Chondrocyte (in vitro differentiated cells): ENCODE data around the gene CXCR2. TPM values are rescaled to one million over a fixed set of nuclear protein-coding genes. Genes with fewer than 3 reads are reported as not detected.

Experiments used
- DNase-seq: peaks from one replicate; pipeline ENCODE4 v3.0.0; 2021; ENCODE audit warnings: mixed read lengths, low spot score
- H3K27ac Mint-ChIP-seq: one replicate; pipeline ENCODE4 v1.8.0; 2021; ENCODE audit warnings: mild to moderate bottlenecking, moderate library complexity, mixed read lengths; ENCODE audit not compliant: unreplicated experiment
- H3K27me3 Mint-ChIP-seq: 2 replicates; pipeline ENCODE4 v1.8.0; 2021; ENCODE audit warnings: low read depth, mixed read lengths
- H3K36me3 Mint-ChIP-seq: 2 replicates; pipeline ENCODE4 v1.8.0; 2021; ENCODE audit warnings: low read depth, mixed read lengths
- H3K4me1 Mint-ChIP-seq: 2 replicates; pipeline ENCODE4 v1.8.0; 2021; ENCODE audit warnings: low read depth, mild to moderate bottlenecking, mixed read lengths
- H3K4me3 Mint-ChIP-seq: one replicate; pipeline ENCODE4 v1.8.0; 2021; ENCODE audit warnings: mild to moderate bottlenecking, moderate library complexity, mixed read lengths; ENCODE audit not compliant: unreplicated experiment
- H3K9me3 Mint-ChIP-seq: 2 replicates; pipeline ENCODE4 v1.8.0; 2021; ENCODE audit warnings: low read depth, mixed read lengths
- CTCF ChIP-seq: fragments of 200-600 bp; sonication (generic); IDR thresholded peaks from 2 replicates; pipeline ENCODE4 v1.5.0; 2021; ENCODE audit warnings: antibody characterized with exemption, mild to moderate bottlenecking, moderate library complexity
- long read RNA-seq: library from polyadenylated mRNA; stranded (forward); transcript quantifications from one replicate; pipeline ENCODE4 v2.0.0, GENCODE V29; 2021
- total RNA-seq: library from RNA; stranded (reverse); gene quantifications from 3 replicates; pipeline ENCODE4 v1.2.1, GENCODE V29; 2021

CXCR2 gene
- not detected in 3 replicates for total RNA-seq
- long read RNA-seq = 0 reads

DNA sequence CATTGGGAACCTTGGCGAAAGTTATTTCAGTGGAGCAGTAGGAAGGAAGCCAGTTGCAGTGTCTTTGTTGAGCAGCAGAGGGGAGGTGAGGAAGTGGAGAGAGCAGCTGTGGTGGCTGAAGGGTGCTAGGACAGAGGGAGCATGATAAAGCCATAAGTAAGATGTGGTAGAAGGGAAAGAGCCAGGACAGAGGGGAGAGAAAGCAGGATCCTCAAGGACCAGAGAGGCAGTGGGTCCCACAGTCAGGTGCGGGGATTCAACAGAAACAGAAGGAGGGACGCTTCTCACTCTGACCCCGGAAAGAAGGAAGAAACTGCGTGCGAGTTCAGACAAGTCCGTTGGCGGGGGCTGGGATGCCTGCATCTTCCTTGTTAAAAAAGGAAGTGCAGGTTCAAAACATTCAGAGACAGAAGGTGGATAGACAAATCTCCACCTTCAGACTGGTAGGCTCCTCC lies at the start of gene CXCR2:
Gene CXCR2, plus strand, starts transcription at position 403 of the 455 bp plus-strand sequence. CDS start 8,774 bp downstream, outside the sequence.
- Mint-ChIP-seq H3K36me3 (peaks cover 10% of the 10 kb centered on the region), H3K4me1 (no peaks in the 10 kb centered on the region), H3K27me3 (peaks cover 35% of the 10 kb centered on the region), H3K27ac (no peak within 1 kb of the TSS), H3K4me3 (no peak within 1 kb of the TSS), H3K9me3 (peaks cover 20% of the 10 kb centered on the region)
- DNase-seq = no peak
- no peak for TF ChIP-seq CTCF

GRCh38 chr2:218077464-218078216 lies 48.2 kb upstream of the CXCR2 start:
- no peaks in the 10 kb centered on the region for H3K9me3 Mint-ChIP-seq
- no peak overlapping the region for H3K4me3 Mint-ChIP-seq
- no peaks in the 10 kb centered on the region for H3K27me3 Mint-ChIP-seq
- TF ChIP-seq CTCF = no peak
- no peaks in the 10 kb centered on the region for H3K36me3 Mint-ChIP-seq
- peaks cover 25% of the 10 kb centered on the region for H3K4me1 Mint-ChIP-seq
- no peak for DNase-seq
- H3K27ac Mint-ChIP-seq = no peak overlapping the region

GRCh38 chr2:218079943-218080913 lies 45.6 kb upstream of the CXCR2 start:
- Mint-ChIP-seq H3K36me3 (no peaks in the 10 kb centered on the region), H3K9me3 (no peaks in the 10 kb centered on the region), H3K27ac (peak overlapping the region; percentile 34), H3K4me3 (no peak overlapping the region), H3K27me3 (no peaks in the 10 kb centered on the region), H3K4me1 (peaks cover 27% of the 10 kb centered on the region)
- TF ChIP-seq CTCF = no peak
- no peak for DNase-seq

DNA sequence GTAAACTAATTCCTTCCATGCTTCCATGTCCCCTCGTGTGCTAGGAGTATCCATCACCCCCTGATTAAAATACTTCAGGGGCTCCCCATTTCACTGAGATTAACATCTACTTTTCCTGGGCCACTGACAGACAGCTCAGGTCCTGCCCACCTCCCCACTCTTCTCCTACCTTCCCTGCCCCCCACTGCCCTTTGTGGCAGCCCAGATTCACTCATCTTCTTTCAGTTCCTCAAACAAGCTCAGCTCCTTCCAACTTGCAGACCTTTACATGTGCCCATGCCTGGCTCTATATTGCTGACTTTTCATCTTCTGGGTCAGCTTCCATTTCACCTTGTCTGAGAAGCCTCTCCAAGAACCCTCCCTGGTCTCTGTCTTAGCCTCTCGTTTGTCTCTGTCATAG lies 44.8 kb upstream of the CXCR2 start:
- DNase-seq = no peak
- Mint-ChIP-seq H3K4me3 (no peak overlapping the region), H3K9me3 (peaks cover 5% of the 10 kb centered on the region), H3K27ac (peak overlapping the region; percentile 94), H3K4me1 (peaks cover 27% of the 10 kb centered on the region), H3K27me3 (no peaks in the 10 kb centered on the region), H3K36me3 (peaks cover 1% of the 10 kb centered on the region)
- no peak for TF ChIP-seq CTCF

GRCh38 chr2:218081695-218082094 lies 44.1 kb upstream of the CXCR2 start:
- peaks cover 7% of the 10 kb centered on the region for H3K36me3 Mint-ChIP-seq
- H3K27ac Mint-ChIP-seq = peak overlapping the region; percentile 94
- TF ChIP-seq CTCF = no peak
- H3K4me1 Mint-ChIP-seq = peaks cover 27% of the 10 kb centered on the region
- H3K4me3 Mint-ChIP-seq = no peak overlapping the region
- peaks cover 11% of the 10 kb centered on the region for H3K9me3 Mint-ChIP-seq
- H3K27me3 Mint-ChIP-seq = no peaks in the 10 kb centered on the region
- DNase-seq = no peak
